HG03135 (cell line): Measurements from ENCODE around the gene PRLH.

Experiments
- ATAC-seq: cut with Tn5 transposase; IDR thresholded peaks from one replicate; pipeline ENCODE4 v1.9.1; 2021; ENCODE audit warnings: mild to moderate bottlenecking, moderate library complexity; ENCODE audit not compliant: unreplicated experiment

Gene PRLH

GRCh38 chr2:237563816-237564215 is 2.6 kb upstream of the PRLH start:
- ATAC-seq, result no peak

GRCh38 chr2:237564526-237565131 is 1.7 kb upstream of the PRLH start:
- no peak for ATAC-seq

GRCh38 chr2:237565974-237566373 is 400 bp upstream of the PRLH start:
- no peak for ATAC-seq

- ATAC-seq, result no peak
These were observed 1.1 kb downstream of the PRLH start for GRCh38 chr2:237567276-237568029.

- ATAC-seq, result no peak
These were observed 1.8 kb downstream of the PRLH start for GRCh38 chr2:237568121-237568660.

DNA sequence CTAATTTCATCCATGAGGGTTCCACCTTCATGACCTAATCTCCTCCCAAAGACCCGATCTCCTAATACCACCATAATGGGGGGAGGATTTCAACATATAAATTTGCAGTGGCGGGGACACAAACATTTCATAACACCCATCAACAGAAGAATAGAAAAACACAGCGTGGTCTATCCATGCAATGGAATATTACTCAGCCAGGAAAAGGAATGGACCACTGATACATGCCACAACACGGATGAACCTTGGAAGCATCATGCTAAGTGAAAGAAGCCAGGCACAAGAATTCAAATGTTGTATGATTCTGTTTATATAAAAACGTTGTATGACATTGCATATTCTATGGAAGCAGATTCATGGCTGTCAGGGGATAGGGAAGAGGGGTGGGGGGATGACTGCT is 2.7 kb downstream of the PRLH start:
- no peak for ATAC-seq

DNA sequence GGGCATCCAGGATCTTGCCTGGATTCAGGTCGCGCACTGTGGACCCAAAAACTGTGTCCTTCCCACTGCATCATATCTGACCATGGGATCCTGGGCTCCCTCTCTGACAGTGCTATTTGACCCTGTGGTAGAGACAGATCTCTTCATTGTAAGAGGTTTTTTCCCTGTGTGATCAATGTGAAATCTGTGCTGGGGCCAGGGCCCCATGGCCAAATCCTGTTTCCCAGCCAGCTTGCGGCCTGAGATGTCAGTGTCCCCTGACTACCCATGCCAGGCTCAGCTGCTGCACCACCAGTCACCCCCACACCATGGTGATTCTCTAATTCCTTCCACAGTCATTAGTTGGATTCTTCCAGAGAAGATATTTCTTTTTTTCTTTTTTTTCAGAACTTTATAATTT is 3.5 kb downstream of the PRLH start:
- ATAC-seq, result no peak

DNA sequence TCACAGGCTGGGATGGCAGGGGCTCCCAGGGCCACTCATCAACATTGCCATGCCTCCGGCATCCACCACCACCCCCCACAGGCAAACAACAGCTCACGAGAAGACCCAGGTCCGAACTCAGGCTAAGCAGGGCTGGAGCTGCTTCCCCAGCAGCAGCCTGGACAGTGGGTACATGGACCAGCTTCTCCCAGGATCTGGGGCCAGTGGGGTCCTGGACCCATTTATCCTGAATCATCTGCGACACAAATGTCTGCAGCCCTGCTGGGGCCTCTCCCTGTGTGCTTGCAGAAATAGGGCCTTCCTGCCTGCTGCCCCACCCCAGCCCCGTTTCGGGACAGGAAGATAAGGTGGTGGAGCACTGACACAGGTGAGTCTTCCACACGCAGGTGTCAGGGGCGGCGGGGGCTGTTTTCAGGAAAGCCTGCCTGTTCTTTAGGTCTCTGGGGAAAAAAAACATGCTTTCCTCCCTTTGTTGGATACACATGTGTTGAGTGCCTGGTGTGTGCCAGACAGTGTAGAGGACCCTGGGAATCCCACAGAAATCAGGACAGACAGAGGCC is 4.5 kb downstream of the PRLH start:
- no peak for ATAC-seq

DNA sequence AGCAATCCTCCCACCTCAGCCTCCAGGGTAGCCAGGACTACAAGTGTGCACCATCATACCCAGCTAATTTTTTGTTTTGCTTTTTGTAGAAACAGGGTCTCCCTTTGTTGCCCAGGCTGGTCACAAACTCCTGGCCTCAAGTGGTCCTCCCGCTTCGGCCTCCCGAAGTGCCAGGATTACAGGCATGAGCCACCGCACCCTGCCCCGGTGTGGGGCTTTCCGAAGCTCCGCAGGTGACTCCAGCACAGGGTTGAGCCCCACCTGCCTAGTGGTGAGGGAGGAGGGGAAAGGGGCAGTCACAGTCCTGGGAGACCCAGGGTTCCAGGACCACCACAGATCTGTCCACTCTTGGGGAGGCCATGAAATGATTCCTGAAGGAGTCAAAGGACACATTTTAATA is 5.2 kb downstream of the PRLH start:
- no peak for ATAC-seq

DNA sequence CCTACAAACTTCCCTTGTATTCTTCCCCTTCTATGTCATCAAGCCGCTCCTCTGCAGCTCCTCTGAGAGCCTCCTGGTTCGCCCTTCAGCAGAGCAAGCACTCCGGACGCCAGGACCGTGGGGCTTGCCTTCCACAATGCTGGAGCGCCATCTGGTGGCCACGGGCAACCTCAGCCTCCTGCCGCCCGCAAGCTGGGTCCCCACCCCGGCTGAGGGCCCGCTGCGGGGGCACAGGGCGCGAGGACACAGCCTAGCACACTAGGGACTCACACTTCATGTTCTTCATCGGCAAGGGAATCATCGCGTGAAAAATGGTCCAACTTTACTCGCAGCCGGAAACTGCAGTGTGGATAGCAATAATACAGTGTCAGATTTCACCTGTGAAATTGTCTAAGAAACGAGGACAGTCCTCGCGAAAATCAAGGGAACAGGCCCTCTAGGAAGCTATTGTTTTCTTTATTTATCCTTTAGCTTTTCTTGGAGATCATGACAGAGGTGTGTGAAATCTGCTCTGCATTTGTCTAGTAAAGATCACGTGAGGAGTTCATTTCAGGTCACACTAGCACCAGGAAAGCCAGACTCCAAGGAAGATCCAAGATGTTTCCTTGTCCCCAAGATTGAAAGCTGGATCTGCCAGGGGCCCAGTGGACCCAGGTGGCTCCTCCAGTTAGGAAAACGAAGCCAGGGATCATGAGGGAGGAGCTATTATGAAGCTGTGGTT is 5.8 kb downstream of the PRLH start:
- peak; percentile 64 for ATAC-seq

DNA sequence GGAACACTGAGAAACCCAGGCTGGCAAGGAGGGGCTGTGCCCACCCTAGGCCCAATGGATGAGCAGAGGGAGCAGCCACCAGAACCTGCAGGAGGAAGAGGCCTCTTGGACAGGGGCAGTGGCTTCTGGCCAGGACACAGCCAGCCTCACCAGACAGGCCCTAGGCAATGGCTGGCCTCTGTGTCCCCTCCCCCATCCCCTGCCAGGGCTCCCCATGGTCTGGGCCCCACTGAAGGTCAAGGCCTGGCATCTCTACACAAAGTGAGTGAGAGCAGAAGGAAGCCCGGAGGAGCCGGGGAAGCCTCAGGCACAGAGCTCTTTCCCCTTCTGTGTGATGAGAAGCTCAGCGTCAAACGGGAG is 6.3 kb downstream of the PRLH start:
- ATAC-seq, result no peak

- ATAC-seq, result no peak
These were observed 7.5 kb downstream of the PRLH start for GRCh38 chr2:237573721-237574415.

DNA sequence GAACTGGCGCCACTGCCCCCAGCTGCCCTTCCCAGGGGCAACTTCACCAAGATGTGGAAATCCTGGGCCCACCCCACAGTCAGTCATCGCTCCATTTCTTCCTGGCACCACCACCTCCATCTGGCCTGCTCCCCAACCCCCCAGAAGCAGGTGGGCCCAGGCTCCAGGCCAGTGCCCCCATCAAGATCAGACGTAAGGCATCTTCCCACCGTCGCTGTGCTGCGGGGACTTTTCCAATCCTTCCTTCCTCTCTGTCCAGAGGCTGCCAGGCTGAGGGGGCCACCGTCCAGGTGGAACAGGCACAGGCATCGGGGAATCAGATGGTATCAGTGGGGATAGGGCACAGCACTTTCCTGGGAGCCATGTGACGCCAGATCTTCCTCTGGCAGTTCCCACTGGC is 8.1 kb downstream of the PRLH start:
- ATAC-seq, result no peak

DNA sequence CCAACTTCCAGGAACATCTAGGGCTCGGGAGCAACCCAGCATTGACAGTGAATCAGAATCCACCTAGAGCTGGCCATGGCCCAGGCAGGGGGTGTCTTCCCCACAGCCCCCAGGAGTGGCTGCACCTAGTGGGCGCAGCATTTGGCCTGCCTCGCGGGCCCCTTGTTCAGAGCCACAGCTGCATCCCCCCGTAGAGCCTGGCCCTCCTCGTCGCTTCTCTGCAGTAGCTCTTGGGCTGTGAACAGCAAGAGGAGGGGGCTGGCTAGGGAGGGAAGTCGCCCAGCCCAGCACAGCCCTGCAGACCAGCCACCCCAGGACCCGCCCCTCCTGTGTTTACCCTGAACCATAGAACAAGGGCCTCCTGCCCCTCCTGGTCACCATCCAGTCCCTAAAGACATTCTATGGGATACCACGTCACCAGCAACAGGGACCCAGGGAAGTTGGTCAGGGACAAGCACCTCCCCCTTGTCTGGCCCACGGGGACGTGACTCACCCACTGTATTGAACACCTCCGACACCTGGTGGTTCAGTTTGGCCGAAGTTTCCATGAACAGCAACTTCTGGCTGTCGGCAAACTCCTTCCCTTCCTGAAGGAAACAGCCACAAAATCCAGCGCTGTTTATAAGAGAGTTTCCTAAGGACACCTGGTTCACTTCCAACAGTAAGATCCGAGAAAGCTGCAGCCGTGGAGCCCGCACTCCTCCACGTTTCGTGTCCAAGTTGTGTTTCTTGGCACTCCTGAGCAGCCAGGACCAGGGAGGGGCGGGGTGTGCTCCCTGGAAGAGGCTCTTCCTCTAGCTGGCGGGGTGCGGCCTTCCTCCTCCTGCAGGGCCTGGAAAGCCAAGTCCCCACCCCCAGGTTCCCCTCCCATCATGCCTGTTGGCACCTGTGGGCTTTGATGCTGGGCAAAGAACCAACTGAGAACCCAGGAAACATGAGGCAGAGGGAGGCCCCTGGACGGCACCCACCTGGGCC is 8.8 kb downstream of the PRLH start:
- no peak for ATAC-seq

DNA sequence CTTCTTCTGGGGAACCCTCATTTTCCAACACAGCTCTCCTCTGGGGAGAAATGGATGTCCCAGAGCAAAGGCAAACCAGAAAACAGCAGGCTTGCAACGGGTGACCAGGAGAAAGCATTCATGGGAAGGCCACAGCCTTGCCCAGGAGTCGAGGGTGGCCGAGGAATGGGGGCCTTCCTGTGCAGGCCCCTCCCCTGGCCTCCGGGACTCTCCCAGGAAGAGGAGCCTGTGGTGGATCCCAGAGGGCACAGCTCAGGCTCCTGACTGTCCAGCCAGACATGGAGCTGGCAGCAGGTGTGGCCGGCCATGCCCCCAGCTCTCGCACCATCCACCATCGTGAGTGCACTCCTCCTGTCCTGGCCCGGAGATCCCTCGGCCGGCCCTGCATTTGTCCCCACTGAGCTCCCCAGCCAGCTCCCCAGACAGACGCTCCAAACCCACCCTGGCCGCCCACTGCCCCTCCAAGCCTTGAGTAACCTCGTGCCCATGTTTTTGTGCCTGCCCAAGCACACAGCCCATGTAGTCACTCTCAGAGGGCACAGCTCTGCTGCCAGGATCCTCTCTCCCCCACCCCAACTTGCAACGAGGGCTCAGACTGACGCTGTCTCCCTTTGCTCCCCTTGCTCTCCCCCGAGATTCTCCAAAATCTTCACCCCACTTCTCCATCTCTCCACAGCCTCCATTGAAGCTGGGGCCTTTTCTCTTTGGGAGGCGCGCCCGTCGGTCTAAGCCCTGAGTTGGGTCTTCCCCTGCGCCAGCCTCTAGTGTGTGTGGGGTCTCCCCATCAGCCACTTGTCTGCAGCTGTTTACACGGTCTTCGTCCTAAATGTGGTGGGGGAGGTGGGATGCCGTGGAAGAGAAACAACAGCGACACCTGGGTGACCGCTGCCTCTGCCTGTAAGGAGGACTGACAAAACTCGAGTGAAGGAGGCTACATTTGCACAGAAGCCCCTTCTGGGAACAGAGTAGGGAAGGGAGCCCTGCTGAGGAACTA is 9.8 kb downstream of the PRLH start:
- no peak for ATAC-seq

DNA sequence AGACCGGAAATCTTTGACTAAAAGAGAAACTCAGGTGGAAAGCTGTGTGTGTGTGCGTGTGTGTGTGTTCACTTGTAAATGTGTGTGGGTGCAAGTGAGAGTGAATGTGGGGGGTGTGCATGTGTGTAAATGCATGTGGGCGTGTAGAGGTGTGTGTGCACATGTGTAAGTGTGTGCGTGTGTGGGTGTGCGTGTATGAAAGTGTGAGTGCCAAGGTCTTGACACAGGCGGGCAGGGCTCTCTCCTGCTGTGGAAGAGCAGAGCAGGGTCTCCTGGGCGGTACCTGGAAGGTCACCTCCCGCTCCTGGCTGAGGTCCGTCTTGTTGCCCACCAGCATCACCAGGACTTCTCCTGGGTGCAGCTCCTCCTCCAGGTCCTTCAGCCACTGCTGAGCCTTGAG is 10.6 kb downstream of the PRLH start:
- no peak for ATAC-seq

DNA sequence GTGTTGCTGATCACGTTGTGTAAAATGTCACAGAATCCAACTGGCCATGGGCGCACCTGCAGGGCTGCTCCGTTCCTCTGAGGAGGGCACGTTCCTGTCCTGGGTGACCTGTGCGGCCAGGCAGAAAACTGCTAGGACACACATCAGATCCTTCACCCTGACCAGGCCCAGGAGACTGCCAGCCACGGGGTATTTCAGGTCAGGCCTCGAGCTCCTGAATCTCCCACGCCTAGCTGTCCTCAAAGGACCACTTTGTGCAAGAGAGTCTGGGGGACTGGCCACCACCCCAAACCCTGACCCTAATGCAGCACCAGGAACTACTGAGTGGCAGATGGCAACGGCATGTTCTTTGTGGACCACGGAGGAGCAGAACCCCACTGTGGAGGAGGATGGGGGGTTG is 11.1 kb downstream of the PRLH start:
- no peak for ATAC-seq

- ATAC-seq, result no peak
These were observed 11.8 kb downstream of the PRLH start for GRCh38 chr2:237577956-237578870.
